Islet of Langerhans (tissue), 1 donor: ENCODE results near the gene SLC12A8.

Source experiments
- FAIRE-seq: peaks from one replicate; lab custom pipeline; 2011; peaks lifted over from hg19 to GRCh38; lab: Jason Lieb, UNC

Gene SLC12A8

GRCh38 chr3:125140011-125140817 is 72.3 kb downstream of the SLC12A8 start:
- no peak for FAIRE-seq

GRCh38 chr3:125139386-125139785 is 73.2 kb downstream of the SLC12A8 start:
- FAIRE-seq: no peak

GRCh38 chr3:125137358-125138033 is 75.1 kb downstream of the SLC12A8 start:
- FAIRE-seq: no peak

GRCh38 chr3:125136966-125137357 is 75.6 kb downstream of the SLC12A8 start:
- no peak for FAIRE-seq

- FAIRE-seq: no peak
Measured at GRCh38 chr3:125136515-125136914, 76.0 kb downstream of the SLC12A8 start.

DNA sequence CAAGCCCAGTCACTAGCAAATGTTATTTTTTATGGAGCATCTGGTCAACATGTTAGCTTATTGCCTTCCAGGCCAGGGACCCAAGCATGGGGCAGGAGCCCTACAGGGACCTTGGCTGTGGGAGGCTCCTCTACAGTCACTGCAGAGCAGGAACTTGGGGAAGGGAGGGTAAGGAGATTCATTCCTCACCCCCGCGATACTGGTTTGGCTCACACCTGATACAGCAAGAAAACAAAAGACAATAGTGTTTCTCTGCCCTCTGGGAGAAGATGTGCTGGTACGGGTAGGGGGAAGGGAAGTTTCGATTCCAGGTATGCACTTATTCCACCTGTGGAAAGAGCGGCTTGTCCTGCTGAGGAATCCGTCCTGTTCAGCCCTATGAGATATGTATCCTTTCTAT is 77.6 kb downstream of the SLC12A8 start:
- no peak for FAIRE-seq

- FAIRE-seq: no peak
Measured at GRCh38 chr3:125132815-125133214, 79.7 kb downstream of the SLC12A8 start.

GRCh38 chr3:125129512-125129997 is 83.0 kb downstream of the SLC12A8 start:
- peak; percentile 82 for FAIRE-seq

DNA sequence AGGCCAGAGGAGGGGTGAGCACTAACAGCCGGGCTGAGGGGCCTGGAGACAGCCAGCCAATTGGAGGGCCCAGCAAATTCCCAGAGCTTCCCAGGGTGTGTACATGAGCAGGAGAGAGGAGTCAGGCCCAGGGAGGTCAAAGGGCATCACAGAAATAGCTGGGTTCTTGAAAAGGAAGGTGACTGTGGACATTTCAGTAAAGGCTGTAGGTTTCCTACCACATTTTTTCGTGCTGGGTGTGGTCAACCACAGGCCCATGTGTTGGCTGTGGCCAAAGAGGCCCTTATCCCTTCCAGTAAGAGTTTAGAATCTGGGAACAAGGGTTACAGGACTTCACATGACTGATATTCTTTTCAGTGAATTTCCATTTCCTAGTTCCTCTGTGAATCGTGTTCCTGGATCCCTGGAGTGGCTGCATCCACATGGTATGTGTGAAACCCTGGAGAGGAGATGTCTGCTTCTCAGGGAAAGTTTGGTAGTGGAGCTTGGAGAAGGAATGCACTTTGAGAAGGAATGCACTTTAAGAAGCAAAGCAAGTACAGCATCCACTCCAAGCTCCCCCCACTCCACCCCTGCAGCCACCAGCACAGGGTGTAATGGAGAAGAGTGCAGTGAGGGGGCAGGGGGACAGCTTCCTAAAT is 83.6 kb downstream of the SLC12A8 start:
- FAIRE-seq: no peak

- FAIRE-seq: no peak
Measured at GRCh38 chr3:125126323-125126722, 86.2 kb downstream of the SLC12A8 start.

DNA sequence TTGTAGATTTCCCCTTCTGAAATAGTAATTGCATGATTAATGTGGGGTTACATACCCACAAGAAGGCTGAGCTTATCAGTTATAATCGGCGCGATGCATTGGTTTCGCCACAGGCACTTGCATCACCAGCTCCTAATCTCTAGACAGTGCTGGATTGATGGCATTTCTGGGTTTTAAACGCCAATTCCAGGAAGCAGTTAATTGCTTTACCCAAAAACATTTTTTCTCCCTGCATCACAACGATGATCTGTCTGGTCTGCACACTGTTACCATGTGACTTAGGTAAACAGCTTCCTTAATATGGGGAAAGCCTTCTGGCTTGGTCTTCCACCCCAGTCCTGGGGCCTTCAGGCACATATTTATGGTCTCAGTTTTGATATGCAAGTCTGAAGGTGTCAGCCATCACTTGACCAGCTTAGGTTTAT is 86.7 kb downstream of the SLC12A8 start:
- FAIRE-seq: no peak

GRCh38 chr3:125123451-125124305 is 88.9 kb downstream of the SLC12A8 start:
- no peak for FAIRE-seq

- FAIRE-seq: no peak
Measured at GRCh38 chr3:125121246-125122010, 91.1 kb downstream of the SLC12A8 start.

DNA sequence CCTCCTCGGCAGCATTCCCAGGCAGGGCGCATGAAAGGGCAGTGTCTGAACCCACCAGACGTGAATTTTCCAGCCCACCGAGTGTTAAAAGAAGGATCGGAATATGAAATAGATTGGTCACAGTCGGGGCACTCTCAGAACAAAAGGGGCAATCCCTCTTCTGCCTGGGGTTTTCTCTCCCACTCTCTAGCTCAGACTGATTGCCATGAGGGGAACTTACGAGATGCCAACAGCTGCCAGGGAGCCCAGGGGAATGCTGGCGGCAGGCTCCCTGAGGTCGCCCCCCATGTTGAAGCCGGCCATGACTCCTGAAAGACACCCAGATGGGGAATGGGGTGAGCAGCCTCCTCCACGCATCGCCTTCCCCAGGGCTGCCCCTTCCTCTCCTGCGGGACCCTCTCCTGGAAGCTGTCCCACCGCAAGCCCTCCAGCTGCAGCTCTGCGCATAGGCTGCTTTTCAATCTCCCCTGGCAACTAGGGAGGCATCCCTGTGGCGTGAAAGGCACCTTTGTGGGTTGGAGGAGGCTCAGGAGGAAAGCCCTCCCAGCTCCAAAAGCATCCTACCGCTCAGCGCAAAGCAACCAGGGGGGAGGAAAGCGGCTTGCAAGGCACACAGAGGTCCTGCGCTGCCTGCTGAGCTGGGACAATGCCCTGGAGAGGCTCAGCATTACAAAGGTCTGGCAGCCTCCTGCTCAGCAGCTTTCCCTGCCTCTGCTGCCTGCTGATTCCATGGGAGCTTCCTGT is 92.0 kb downstream of the SLC12A8 start:
- FAIRE-seq: no peak

GRCh38 chr3:125119752-125120378 is 92.7 kb downstream of the SLC12A8 start:
- FAIRE-seq: no peak

GRCh38 chr3:125118600-125118999 is 93.9 kb downstream of the SLC12A8 start:
- FAIRE-seq: no peak

- no peak for FAIRE-seq
Measured at GRCh38 chr3:125117631-125118191, 94.8 kb downstream of the SLC12A8 start.

GRCh38 chr3:125116311-125117080 is 96.1 kb downstream of the SLC12A8 start:
- no peak for FAIRE-seq

DNA sequence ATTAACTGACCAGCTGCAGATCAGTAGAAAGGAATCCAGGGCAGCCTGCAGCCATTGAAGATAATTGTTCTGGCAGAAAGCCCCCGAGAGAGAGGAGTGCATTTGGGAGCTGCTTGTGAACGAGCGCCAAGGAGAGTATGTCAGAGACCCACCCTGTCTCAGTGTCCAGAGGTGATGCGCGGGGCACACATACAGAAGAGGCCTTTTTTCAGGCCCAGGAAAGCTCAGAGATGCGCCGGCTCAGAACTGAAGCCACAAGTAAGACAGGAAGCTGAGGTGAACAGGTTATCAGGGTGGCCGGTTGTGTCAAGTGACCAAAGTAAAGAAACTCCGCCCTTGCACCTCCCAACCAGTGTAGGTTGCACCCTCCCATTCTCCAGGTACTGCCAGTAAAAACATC is 96.9 kb downstream of the SLC12A8 start:
- no peak for FAIRE-seq
